WTC11 (cell line): ENCODE data around the gene DAD1.

Source experiments
- NFYB ChIP-seq: sonication (generic); formaldehyde crosslinking; conservative IDR thresholded peaks from 2 replicates; pipeline ENCODE4 v1.8.0; 2022; ENCODE audit warnings: low read depth, missing genetic modification reagents
- NR3C1 ChIP-seq: sonication (generic); formaldehyde crosslinking; conservative IDR thresholded peaks from 2 replicates; pipeline ENCODE4 v1.8.1; 2023; ENCODE audit warnings: low read depth, mild to moderate bottlenecking, missing genetic modification reagents
- TF ChIP-seq, protein P1 (sequence below): sonication (generic); formaldehyde crosslinking; IDR thresholded peaks from 2 replicates; pipeline ENCODE4 v1.8.1; 2022; ENCODE audit warnings: mild to moderate bottlenecking, missing genetic modification reagents, moderate library complexity, borderline replicate concordance
- TF ChIP-seq, protein P2 (sequence below): sonication (generic); formaldehyde crosslinking; IDR thresholded peaks from 2 replicates; pipeline ENCODE4 v1.8.1; 2022; ENCODE audit warnings: low read depth, mild to moderate bottlenecking, moderate library complexity, missing genetic modification reagents, borderline replicate concordance
- TF ChIP-seq, protein P3 (sequence below): fragments of 200-600 bp; IDR thresholded peaks from 2 replicates; pipeline ENCODE4 v1.8.0; 2022; ENCODE audit warnings: antibody characterized with exemption

DNA sequence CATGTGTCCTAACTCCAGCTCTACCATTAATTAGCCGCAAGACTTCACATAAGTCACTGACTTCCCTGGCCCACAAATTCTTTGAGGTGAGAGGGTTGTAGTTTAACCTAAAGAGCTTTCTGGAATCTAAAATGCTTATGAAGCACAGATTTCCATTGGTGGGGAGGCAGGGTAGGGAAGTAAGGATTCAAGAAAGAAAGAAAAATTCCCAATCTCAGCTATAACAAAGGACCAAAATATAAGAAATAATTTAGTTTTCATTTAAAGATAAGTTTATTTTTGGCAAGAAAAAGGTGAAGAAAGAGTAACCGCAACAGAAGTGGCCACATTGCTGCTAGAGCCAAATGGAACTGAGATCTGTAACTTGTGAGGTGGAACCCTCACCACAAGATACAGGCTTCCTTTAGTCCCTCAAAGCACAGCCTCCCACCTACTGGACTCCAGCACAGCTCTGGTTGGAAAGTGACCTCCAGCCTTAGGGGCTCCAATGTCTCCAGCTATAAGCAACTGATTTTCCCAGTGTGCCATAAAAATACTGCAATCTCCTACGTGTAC is 23.6 kb downstream of the DAD1 start:
- TF ChIP-seq, protein P1, sequence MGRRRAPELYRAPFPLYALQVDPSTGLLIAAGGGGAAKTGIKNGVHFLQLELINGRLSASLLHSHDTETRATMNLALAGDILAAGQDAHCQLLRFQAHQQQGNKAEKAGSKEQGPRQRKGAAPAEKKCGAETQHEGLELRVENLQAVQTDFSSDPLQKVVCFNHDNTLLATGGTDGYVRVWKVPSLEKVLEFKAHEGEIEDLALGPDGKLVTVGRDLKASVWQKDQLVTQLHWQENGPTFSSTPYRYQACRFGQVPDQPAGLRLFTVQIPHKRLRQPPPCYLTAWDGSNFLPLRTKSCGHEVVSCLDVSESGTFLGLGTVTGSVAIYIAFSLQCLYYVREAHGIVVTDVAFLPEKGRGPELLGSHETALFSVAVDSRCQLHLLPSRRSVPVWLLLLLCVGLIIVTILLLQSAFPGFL (CRISPR knock-in tag), result no peak
- TF ChIP-seq, protein P2, sequence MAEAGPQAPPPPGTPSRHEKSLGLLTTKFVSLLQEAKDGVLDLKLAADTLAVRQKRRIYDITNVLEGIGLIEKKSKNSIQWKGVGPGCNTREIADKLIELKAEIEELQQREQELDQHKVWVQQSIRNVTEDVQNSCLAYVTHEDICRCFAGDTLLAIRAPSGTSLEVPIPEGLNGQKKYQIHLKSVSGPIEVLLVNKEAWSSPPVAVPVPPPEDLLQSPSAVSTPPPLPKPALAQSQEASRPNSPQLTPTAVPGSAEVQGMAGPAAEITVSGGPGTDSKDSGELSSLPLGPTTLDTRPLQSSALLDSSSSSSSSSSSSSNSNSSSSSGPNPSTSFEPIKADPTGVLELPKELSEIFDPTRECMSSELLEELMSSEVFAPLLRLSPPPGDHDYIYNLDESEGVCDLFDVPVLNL (CRISPR knock-in tag), result no peak
- TF ChIP-seq, protein P3, sequence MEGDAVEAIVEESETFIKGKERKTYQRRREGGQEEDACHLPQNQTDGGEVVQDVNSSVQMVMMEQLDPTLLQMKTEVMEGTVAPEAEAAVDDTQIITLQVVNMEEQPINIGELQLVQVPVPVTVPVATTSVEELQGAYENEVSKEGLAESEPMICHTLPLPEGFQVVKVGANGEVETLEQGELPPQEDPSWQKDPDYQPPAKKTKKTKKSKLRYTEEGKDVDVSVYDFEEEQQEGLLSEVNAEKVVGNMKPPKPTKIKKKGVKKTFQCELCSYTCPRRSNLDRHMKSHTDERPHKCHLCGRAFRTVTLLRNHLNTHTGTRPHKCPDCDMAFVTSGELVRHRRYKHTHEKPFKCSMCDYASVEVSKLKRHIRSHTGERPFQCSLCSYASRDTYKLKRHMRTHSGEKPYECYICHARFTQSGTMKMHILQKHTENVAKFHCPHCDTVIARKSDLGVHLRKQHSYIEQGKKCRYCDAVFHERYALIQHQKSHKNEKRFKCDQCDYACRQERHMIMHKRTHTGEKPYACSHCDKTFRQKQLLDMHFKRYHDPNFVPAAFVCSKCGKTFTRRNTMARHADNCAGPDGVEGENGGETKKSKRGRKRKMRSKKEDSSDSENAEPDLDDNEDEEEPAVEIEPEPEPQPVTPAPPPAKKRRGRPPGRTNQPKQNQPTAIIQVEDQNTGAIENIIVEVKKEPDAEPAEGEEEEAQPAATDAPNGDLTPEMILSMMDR, result no peak
- TF ChIP-seq NFYB (no peak), NR3C1 (no peak)
